Stimulated activated CD4-positive, alpha-beta T cell treated with anti-CD3 and anti-CD28 coated beads, Interleukin-1b, Interleukin-23, amount 100 ng/mL, for 4 hours (primary cell): ENCODE results near the gene PTBP3.

ENCODE experiments used
- DNase-seq, 2 donors: peaks; one replicate each; pipeline ENCODE4 v3.0.0-alpha.2; 2020; ENCODE audit warnings: low read depth in 2 of 2

The PTBP3 gene

DNA sequence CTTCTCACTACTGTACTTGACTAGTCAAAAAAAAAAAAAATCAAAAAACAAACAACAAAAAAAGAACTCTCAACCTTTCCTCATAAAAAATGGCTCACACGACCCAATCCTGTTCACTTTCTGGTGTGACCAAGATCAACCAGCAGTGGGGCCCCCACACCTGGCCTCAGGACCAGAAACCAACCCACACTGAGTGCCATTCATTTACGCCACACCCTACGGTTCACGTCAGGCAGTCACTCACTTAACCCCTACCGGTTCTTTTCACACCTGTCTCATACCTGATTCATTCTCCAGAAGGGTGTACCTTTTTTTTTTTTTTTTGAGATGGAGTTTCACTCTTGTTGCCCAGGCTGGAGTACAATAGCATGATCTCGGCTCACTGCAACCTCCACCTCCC, 164.1 kb downstream of the PTBP3 start:
- no peak for DNase-seq

DNA sequence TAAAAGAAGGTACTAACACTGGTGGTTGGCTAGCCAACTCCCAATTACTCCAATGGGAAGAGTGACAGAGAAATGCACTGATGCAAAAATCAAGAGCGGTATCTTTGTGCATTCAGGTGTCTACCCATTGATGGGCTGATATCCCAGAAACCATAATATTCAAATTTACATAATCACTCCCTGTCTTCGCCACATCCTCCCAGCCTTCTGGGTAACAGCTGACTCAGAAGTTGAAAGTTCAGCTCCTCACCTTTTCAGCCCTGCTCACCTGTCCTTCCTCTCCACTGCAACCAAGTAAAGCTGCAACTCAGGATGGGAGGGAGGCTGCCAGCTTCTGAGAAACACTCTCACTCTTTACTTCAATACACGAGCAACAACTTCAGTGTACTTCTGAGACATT, 165.2 kb downstream of the PTBP3 start:
- DNase-seq: no peak
